ENCODE measurements around the gene IGF2BP2.

IGF2BP2 gene

DNA sequence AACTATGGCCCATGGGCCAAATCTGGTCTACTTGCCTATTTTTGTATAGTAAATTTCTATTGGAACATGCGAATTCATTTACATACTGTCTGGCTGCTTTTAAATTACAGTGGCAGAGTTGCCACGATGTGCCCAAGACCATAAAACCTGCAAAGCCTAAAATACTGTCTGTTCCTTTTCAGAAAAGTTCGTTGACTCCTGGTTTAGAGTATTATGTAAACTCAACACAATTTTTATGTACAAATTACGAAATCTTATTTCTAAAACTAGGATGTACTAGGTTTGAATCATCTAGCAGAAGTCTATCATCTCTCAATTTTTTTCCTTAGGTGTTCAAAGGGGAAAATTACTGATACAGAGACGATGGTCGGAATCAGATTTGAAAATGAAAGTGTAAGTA is 211.8 kb downstream of the IGF2BP2 start:
- TF ChIP-seq, protein P1, sequence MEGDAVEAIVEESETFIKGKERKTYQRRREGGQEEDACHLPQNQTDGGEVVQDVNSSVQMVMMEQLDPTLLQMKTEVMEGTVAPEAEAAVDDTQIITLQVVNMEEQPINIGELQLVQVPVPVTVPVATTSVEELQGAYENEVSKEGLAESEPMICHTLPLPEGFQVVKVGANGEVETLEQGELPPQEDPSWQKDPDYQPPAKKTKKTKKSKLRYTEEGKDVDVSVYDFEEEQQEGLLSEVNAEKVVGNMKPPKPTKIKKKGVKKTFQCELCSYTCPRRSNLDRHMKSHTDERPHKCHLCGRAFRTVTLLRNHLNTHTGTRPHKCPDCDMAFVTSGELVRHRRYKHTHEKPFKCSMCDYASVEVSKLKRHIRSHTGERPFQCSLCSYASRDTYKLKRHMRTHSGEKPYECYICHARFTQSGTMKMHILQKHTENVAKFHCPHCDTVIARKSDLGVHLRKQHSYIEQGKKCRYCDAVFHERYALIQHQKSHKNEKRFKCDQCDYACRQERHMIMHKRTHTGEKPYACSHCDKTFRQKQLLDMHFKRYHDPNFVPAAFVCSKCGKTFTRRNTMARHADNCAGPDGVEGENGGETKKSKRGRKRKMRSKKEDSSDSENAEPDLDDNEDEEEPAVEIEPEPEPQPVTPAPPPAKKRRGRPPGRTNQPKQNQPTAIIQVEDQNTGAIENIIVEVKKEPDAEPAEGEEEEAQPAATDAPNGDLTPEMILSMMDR (IDR thresholded peaks at IDR 0.05), result no peak

DNA sequence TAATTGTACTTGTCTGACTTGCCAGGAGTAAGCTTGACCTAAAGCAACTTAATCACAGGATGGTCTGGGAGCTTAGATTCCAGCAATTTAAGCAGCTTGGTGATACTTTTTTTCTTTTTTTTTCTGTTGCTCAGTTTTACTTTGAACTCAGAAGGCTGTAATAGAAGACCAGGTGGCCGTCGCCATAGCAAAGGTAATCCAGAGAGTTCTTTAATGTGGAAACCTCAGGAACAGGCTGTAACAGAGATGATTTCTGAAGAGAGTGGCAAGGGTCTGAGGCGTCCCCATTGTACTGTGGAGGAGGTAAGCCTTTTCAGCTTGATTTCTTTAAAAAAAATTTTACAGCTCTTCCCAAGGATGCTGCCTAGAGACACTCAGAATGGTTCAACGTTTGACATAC is 218.6 kb downstream of the IGF2BP2 start:
- TF ChIP-seq, protein P1 (IDR thresholded peaks at IDR 0.05), result no peak

DNA sequence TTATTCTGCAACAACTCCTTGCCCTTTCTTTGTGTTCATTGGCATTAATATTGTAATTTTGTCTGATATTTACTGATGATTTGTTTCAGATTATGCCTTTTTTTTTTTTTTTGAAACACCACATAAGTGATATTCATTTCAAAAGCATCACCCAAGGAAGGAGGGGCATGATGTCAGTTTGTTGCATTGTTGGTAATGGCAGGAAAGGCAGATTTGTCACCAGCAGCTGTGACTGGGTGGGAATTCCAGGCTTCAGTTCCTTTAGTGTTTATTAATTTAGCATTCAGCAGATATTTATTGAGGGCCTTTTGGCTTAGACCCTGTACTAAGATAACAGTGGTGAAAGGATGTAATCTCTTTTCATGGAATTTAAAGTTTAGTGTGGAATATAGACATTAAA is 219.3 kb downstream of the IGF2BP2 start:
- TF ChIP-seq, protein P1 (IDR thresholded peaks at IDR 0.05), result no peak

DNA sequence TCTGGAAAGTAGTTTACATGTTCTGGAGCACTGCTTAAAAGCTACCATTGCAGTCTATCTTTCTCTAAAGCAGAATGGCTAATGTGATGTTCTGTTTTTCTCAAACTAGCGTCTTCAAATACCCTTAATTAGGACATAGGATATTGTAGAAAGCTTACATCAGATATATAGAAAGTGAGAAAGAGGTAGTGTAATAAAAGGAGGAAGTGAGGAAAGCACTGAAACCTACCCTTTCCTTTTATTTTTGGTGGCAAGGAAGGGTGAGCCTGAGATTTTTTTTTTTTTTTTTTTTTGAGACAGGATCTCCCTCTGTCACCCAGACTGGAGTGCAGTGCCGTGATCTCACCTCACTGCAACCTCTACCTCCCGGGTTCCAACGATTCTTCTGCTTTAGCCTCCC is 229.3 kb downstream of the IGF2BP2 start:
- TF ChIP-seq, protein P1 (IDR thresholded peaks at IDR 0.05), result no peak

DNA sequence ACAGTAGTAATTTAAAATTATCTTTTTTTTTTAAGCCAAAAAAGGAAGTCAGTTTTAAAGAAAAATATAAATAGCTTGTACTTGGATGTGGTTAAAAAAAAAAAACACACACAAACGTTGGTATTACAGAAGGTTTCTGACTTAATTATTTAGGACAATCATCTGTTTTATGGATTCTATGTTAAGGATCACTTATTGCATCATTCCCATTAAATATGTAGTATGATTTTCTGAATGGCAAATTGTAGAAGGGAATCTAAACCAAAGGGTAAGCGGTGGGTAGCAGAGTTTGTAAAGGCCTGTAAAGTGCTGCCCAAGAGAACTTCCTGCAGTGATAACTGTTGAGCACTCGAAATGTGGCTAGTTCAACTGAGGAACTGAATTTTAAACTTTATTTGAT is 230.8 kb downstream of the IGF2BP2 start:
- TF ChIP-seq, protein P1 (IDR thresholded peaks at IDR 0.05), result no peak
